GM18502 (cell line): ENCODE data around the gene OMP.

Experiments used
- ATAC-seq: cut with Tn5 transposase; IDR thresholded peaks from one replicate; pipeline ENCODE4 v1.9.1; 2021; ENCODE audit warnings: mild to moderate bottlenecking; ENCODE audit not compliant: unreplicated experiment, poor library complexity

Gene OMP

GRCh38 chr11:77150836-77151235 is 48.2 kb downstream of the OMP start:
- no peak for ATAC-seq

- no peak for ATAC-seq
These were observed 49.3 kb downstream of the OMP start for GRCh38 chr11:77151804-77152509.

- ATAC-seq = no peak
These were observed 50.2 kb downstream of the OMP start for GRCh38 chr11:77152846-77153245.
